ENCODE results near the gene RASGRP4.
"Not testable (repeated sequence)": the region's sequence is repeated elsewhere in the genome, so short reads cannot be mapped to it uniquely, and the experiment has no call there.

The RASGRP4 gene

DNA sequence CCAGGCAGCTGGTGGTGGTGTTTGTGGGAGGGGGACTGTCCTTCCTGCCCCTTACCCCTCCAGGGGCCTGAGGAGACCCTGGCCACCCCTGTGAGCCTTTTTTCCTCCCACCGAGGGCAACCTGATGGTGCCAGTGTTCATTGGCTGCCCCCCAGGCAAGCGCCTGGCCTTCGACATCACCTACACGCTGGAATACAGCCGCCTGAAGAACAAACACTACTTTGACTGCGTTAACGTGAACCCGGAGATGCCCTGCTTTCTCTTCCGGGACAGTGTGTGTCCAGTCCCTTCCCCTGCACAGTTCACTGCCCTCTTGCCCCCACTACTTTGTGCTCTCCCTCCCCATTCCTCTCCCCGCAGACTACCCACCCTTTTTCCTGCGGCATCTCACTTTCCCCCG is 59.0 kb downstream of the RASGRP4 start:
- no peak for DNase-seq

- not testable (repeated sequence) for DNase-seq
Measured at GRCh38 chr19:38362946-38363688, 62.9 kb downstream of the RASGRP4 start.

DNA sequence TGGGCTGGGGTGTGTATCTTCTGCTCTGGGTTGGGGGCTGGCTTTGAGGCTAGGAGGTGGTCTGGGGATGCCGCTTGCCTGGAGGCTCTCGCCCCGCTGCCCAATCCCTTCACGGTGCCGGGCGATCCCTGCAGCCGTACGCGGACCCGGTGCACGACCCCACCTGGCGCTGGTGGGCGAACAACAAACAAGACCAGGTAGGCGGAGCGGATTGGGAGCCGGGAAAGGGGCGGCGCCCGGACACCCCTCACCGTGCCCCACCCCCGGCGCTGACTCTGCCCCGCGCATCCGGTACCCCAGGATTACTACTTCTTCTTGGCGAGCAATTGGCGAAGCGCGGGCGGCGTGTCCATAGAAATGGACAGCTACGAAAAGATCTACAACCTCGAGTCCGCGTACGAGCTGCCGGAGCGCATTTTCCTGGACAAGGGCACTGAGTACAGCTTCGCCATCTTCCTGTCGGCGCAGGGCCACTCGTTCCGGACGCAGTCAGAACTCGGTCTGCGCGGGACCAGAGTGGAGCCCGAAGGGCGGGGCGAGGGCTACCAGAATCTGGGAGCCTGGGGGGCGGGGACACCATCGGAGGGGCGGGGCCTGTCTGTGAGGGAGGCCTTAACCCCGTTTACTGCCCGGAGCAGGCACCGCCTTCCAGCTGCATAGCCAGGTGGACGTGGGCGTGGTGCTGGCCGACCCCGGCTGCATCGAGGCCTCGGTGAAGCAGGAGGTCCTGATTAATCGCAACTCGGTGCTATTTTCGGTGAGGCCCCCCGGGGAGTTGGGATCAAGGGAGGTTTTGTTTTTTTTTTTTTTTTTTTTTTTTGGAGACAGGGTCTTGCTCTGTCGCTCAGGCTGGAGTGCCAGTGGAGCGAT is 63.7 kb downstream of the RASGRP4 start:
- DNase-seq, result no peak

DNA sequence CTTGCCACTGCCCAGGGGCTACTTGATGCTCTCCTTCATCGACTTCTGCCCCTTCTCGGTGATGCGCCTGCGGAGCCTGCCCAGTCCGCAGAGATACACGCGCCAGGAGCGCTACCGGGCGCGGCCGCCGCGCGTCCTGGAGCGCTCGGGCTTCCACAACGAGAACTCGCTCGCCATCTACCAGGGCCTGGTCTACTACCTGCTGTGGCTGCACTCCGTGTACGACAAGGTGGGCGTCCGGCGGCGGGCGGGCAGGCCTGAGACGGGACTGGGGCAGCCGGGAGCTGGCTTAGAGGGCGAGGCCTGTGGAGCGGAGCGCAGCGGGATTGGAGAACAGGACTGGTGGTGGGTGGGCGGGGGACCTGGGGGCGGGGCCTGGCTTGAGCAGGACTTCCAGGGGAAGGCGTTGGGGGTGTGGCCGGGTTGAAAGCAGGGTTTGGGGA is 64.4 kb downstream of the RASGRP4 start:
- no peak for DNase-seq

DNA sequence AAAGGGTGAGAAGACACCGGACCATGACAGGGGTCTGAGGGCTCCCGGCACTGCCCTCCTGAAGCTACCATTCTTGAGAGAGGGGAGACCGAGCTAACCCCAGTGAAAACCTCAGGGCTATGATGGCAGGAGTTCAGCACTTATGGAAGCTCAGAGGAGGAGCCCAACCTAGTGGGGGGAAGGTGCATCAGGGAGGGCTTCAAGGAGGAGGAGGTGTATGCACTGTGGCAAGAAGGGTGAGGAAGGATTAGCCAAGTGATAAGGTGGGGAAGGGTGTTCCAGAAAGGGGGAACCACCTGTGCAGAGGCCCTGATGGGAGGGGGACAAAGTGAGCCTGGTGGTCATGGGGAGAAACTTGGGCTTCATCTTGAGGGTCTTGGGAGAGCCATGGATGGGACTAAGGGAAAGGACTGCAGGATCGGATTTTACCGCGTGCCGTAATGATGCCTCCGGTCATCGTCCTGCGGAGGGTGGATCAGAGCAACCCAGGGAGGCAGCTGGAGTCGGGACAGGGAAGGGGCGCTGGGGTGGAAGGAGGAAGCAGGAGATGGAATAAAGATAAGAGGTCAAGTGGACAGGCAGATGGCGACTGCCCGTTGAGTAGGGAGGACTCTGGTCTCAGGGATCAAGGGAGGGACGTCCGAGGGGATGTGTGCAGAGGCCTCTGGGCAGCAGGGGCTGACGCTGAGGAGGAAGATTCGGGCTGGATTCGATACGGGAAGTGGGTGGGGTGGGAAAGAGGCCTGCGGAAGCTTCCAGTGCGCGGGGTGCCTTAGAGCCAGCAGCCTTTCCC is 65.0 kb downstream of the RASGRP4 start:
- DNase-seq, result no peak

DNA sequence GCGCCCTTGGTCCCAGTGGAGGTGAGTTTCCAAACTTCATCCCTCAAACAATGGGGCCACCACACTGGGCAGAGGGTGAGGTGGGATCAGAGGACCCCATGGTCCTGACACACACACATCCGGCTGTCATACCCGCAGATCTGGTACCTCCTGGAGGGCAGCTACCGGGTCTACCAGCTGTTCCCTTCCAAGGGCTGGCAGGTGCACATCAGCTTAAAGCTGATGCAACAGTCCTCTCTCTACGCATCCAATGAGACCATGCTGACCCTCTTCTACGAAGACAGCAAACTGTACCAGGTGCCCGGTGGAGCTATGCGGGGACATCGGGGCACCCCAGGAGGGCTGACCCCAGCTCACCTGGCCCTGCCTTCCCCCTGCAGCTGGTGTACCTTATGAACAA is 65.7 kb downstream of the RASGRP4 start:
- DNase-seq, result no peak

DNA sequence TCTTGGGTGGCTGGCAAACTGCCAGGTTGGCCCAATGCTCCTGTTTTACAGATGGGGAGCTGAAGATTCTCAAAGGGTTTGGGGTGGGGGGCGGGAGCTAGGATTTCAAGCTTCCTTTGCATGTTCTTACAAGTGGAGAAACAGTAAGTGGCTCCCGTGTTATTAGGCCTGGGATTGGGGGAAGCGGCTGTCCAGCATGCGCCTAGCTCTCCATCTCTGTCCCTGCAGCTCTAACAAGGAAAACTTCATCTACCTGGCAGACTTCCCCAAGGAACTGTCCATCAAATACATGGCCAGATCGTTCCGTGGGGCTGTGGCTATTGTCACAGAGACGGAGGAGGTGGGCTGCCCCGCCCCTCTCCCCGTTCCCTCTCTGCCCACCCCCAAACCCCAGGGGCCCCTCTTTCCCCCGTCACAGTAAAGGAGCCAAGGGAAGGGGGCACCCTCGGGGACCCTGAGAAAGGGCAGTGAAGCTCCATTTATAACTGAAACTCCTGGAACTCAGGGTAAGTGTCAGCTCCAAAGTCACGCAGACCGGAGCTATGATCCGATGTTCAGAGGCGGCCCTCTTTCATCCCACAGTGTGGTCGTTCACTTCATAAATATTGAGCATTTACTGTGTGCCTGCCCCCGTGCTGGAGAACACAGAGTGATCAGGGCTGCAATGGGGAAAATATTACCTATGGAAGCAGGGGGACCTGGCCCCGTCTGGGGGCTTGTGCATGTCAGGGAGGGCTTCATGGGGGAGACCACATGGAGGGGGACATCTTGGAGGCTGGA is 66.6 kb downstream of the RASGRP4 start:
- DNase-seq, result no peak

Measured in SIG-M5 (cell line).